ENCODE results near the gene CAMK4. TPM values are rescaled to one million over a fixed set of nuclear protein-coding genes. Genes with fewer than 3 reads are reported as not detected.

Gene CAMK4
- polyA plus RNA-seq, 1 donor (not counting 4 experiments of a cell fraction or from before 2014, with no cell fraction given), result 0.45 TPM

DNA sequence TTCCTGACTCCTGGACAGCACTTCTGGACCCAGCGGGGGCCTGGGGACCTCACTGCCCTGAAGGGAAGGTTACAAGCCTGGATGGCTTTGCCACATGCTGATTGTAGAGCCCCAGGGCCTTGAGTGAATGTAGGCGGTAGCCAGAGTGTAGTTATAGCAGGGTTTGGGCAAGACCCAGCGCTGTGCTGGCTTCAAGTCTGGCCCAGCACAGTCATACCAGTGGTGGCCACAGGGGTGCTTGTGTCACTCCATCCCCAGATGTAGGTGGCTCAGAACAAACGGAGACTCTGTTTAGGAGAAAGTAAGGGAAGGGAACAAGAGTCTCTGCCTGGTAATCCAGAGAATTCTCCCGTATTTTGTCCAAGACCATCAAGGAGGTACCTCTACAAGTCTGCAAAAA is 203.6 kb downstream of the CAMK4 start:
- no peak for FAIRE-seq

DNA sequence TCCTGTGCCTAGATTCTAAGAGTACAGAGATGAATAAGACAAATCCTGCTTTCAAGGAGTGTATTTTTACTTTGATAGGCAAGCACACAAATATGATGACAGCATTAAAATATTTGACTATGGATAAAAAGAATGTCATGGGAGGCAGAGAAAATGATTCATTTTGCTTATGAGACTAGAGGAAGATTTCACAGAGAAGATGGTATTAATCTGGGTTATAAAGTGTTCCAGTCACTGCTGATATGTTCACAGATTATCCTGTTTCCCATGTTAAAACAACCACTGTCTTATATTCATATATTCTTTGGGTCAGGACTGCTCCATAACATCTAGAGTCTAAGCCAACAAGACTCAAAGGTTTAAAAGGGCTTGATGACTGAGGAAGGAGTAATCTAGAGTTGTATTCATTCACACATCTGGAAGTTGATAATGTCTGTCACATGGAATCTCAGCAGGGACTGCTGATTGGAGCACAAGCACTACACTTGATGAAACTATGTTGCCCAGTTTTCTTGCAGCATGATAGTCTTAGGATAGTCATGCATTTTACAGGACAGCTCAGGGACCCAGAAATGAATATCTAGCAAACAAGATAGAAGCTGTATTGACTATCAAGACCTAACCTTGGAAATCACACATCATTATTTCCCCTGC is 208.8 kb downstream of the CAMK4 start:
- Histone ChIP-seq H3K4me3 (ENCODE audit: control insufficient read depth in 2 of 3, extremely low read depth in 1 of 3, insufficient read depth in 2 of 3, low read depth in 1 of 3, low read length in 3 of 3) (no peak overlapping the region), H3K79me2 (ENCODE audit: control insufficient read depth, insufficient read depth, low read length) (no peaks in the 10 kb centered on the region), H2AFZ (ENCODE audit: control insufficient read depth, low read length) (no peak overlapping the region), H3K36me3 (ENCODE audit: control insufficient read depth in 2 of 2, extremely low read depth in 1 of 2, insufficient read depth in 2 of 2, low read length in 2 of 2) (no peaks in the 10 kb centered on the region), H3K9ac (ENCODE audit: control insufficient read depth, extremely low read depth, insufficient read depth, low read length) (no peak overlapping the region), H4K20me1 (ENCODE audit: control insufficient read depth, extremely low read depth, insufficient read depth, low read length) (no peaks in the 10 kb centered on the region), H3K27me3 (ENCODE audit: control insufficient read depth, extremely low read depth, insufficient read depth, low read length) (no peaks in the 10 kb centered on the region), H3K9me3 (ENCODE audit: control insufficient read depth, low read depth, low read length) (no peaks in the 10 kb centered on the region), H3K4me1 (ENCODE audit: control insufficient read depth, extremely low read depth, insufficient read depth, low read length) (no peaks in the 10 kb centered on the region), H3K4me2 (ENCODE audit: control insufficient read depth, extremely low read depth, insufficient read depth, low read depth, low read length) (no peak overlapping the region), H3K27ac (ENCODE audit: control insufficient read depth, insufficient read depth, low read length) (no peak overlapping the region), H3K9me1 (ENCODE audit: control insufficient read depth, extremely low read depth, insufficient read depth, low read length) (no peaks in the 10 kb centered on the region)
- TF ChIP-seq EZH2 (IDR thresholded peaks at IDR 0.05; ENCODE audit: low read length), result no peak
- TF ChIP-seq, protein P1, sequence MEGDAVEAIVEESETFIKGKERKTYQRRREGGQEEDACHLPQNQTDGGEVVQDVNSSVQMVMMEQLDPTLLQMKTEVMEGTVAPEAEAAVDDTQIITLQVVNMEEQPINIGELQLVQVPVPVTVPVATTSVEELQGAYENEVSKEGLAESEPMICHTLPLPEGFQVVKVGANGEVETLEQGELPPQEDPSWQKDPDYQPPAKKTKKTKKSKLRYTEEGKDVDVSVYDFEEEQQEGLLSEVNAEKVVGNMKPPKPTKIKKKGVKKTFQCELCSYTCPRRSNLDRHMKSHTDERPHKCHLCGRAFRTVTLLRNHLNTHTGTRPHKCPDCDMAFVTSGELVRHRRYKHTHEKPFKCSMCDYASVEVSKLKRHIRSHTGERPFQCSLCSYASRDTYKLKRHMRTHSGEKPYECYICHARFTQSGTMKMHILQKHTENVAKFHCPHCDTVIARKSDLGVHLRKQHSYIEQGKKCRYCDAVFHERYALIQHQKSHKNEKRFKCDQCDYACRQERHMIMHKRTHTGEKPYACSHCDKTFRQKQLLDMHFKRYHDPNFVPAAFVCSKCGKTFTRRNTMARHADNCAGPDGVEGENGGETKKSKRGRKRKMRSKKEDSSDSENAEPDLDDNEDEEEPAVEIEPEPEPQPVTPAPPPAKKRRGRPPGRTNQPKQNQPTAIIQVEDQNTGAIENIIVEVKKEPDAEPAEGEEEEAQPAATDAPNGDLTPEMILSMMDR (optimal IDR thresholded peaks at IDR 0.05 in 1 of 3, IDR thresholded peaks at IDR 0.05 in 1 of 3, conservative IDR thresholded peaks at IDR 0.05 in 1 of 3; ENCODE audit: extremely low read depth in 1 of 3, insufficient read depth in 2 of 3, low read length in 3 of 3), result no peak
- peak; percentile 66 for FAIRE-seq
- dilution Hi-C loops (cut with MboI; ENCODE audit: extremely low pct_ligation_motif_present, low sequenced_read_pairs), result no loop called here
- DNase-seq (ENCODE audit: low read depth, low spot score), result no peak

More for the DNA sequence above, 203.6 kb downstream of the CAMK4 start:
- H3K36me3 ChIP-seq (ENCODE audit: control insufficient read depth in 2 of 2, extremely low read depth in 1 of 2, insufficient read depth in 2 of 2, low read length in 2 of 2), result no peaks in the 10 kb centered on the region
- no peak overlapping the region for H2AFZ ChIP-seq (ENCODE audit: control insufficient read depth, low read length)
- no peaks in the 10 kb centered on the region for H3K79me2 ChIP-seq (ENCODE audit: control insufficient read depth, insufficient read depth, low read length)
- no peak for DNase-seq (ENCODE audit: low read depth, low spot score)
- H3K9ac ChIP-seq (ENCODE audit: control insufficient read depth, extremely low read depth, insufficient read depth, low read length), result no peak overlapping the region
- no peaks in the 10 kb centered on the region for H3K27me3 ChIP-seq (ENCODE audit: control insufficient read depth, extremely low read depth, insufficient read depth, low read length)
- no peak overlapping the region for H3K4me3 ChIP-seq (ENCODE audit: control insufficient read depth in 2 of 3, extremely low read depth in 1 of 3, insufficient read depth in 2 of 3, low read depth in 1 of 3, low read length in 3 of 3)
- dilution Hi-C loops (cut with MboI; ENCODE audit: extremely low pct_ligation_motif_present, low sequenced_read_pairs), result no loop called here
- TF ChIP-seq, protein P1 (optimal IDR thresholded peaks at IDR 0.05 in 1 of 3, IDR thresholded peaks at IDR 0.05 in 1 of 3, conservative IDR thresholded peaks at IDR 0.05 in 1 of 3; ENCODE audit: extremely low read depth in 1 of 3, insufficient read depth in 2 of 3, low read length in 3 of 3), result no peak
- no peak for TF ChIP-seq EZH2 (IDR thresholded peaks at IDR 0.05; ENCODE audit: low read length)
- H3K4me1 ChIP-seq (ENCODE audit: control insufficient read depth, extremely low read depth, insufficient read depth, low read length), result no peaks in the 10 kb centered on the region
- no peak overlapping the region for H3K4me2 ChIP-seq (ENCODE audit: control insufficient read depth, extremely low read depth, insufficient read depth, low read depth, low read length)
- no peak overlapping the region for H3K27ac ChIP-seq (ENCODE audit: control insufficient read depth, insufficient read depth, low read length)
- no peaks in the 10 kb centered on the region for H3K9me1 ChIP-seq (ENCODE audit: control insufficient read depth, extremely low read depth, insufficient read depth, low read length)
- H3K9me3 ChIP-seq (ENCODE audit: control insufficient read depth, low read depth, low read length), result no peaks in the 10 kb centered on the region
- H4K20me1 ChIP-seq (ENCODE audit: control insufficient read depth, extremely low read depth, insufficient read depth, low read length), result no peaks in the 10 kb centered on the region

Measured in keratinocyte (primary cell).